Measurements from ENCODE around the gene PFN3. TPM values are rescaled to one million over a fixed set of nuclear protein-coding genes. Genes with fewer than 3 reads are reported as not detected.

Gene PFN3
- total and polyA plus RNA-seq, 8 donors, result not detected

DNA sequence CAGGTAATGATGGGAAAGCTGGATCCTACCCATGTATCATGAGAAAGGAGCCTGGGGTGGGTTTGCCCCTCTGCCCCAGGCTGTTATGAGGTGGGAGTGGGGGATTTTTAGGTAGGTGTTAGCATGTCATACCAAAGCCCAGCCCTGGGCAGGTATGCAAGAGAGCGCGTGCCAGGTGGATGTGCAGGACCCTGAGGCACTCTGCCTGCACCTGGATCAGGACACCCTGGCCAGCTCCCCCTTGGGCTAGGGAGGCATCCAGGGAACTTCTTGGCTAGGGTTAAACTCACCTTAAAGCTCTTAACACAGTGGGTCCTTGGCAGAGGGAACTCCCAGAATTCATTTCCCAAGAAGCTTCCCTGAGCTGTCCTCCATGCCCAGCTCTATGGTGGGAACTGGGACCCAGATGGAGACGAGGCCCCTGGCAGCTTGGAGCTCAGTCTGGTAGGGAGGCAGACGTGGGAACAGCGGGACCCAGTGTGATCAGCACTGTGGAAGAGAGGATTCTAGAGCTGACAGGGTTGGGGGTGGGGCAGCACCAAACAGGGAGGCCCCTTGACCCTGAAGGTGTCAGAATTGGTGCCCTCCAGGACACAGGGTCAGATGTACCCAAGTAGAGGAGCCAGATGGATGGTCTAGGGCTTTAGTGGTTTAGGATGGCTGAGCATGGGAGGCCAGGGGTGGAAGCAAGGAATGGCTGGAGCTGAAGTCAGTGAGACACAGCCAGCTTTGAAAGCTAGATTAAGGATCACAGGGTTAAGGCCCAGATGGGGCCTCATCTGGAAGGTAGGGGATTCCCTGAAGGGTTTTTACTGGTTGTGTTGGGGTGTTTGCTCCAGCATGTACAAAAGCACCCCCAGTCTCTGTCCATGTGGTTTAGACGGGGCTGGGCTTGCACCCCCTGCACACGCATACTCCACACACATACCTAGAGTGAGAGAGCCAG lies 43.9 kb upstream of the PFN3 start:
- no peak for TF ChIP-seq CTCF (IDR thresholded peaks at IDR 0.05)
- ATAC-seq (no peak), FAIRE-seq (no peak), DNase-seq (peak in 3 of 6 donors; percentile 3 to 23 (median 14))
- Histone ChIP-seq H3K4me1 (peaks cover 4 to 12% (median 8%) of the 10 kb centered on the region in 3 donors), H3K27me3 (no peaks in the 10 kb centered on the region), H3K9me3 (no peaks in the 10 kb centered on the region), H3K36me3 (no peaks in the 10 kb centered on the region), H3K4me3 (no peak overlapping the region), H3K27ac (no peak overlapping the region)
- intact Hi-C loops (cut with DNase I), result no loop called here
- 53 to 64% methylated on average over 7 of the region's 7 CpGs for WGBS, 2 donors

- H3K27ac ChIP-seq, result no peak overlapping the region
- H3K36me3 ChIP-seq, result no peaks in the 10 kb centered on the region
- H3K4me3 ChIP-seq, result no peak overlapping the region
- no peaks in the 10 kb centered on the region for H3K27me3 ChIP-seq
- no peaks in the 10 kb centered on the region for H3K9me3 ChIP-seq
- intact Hi-C loops (cut with DNase I), result no loop called here
- peaks cover 4 to 12% (median 7%) of the 10 kb centered on the region in 3 donors for H3K4me1 ChIP-seq
- 70 to 83% methylated on average over 15 of the region's 15 CpGs for WGBS, 2 donors
- DNase-seq, result peak in 5 of 6 donors; percentile 3 to 51 (median 26)
- no peak for ATAC-seq
- no peak for FAIRE-seq
- no peak for TF ChIP-seq CTCF (IDR thresholded peaks at IDR 0.05)
Measured at GRCh38 chr5:177443144-177443983, 42.9 kb upstream of the PFN3 start.

DNA sequence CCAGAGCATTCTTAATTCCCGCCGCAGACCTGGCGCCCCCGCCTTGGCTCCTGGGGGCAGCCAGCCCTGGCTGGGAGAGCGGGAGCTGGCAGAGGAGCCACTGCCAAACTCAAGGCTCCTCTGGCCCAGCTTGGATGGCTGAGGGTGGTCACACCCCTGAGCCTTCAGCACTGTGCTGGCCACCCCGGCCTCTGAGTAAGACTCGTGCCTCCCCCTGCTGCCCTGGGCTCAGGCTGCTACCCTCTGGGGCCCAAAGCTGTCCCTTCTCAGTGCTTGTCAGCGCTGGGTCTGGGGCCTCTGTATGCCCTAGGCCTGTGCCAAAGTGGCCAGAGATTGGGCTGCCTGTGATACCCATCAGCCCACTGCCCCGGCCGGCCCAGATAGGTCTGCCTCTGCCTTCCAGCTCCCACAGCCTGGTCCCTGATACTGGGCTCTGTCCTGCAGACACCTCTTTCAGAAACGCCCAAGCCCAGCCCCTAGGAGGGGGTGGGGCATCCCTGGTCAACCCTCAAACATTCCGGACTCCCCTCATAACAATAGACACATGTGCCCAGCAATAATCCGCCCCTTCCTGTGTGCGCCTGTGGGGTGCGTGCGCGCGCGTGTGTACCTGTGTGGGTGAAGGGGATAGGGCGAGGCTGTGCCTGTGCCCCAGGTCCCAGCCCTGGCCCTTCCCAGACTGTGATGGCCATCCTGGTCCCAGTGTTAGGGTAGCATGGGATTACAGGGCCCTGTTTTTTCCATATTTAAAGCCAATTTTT lies 41.8 kb upstream of the PFN3 start:
- 89 to 91% methylated on average over 19 to 20 of the region's 20 CpGs for WGBS, 2 donors
- Histone ChIP-seq H3K4me3 (no peak overlapping the region), H3K27ac (no peak overlapping the region), H3K27me3 (no peaks in the 10 kb centered on the region), H3K36me3 (no peaks in the 10 kb centered on the region), H3K4me1 (peaks cover 0 to 3% (median 3%) of the 10 kb centered on the region in 3 donors), H3K9me3 (no peaks in the 10 kb centered on the region)
- intact Hi-C loops (cut with DNase I), result no loop called here
- no peak for ATAC-seq
- no peak for FAIRE-seq
- TF ChIP-seq CTCF (IDR thresholded peaks at IDR 0.05), result no peak
- DNase-seq, result peak in 4 of 6 donors; percentile 15 to 60 (median 37)

GRCh38 chr5:177440990-177441780 lies 40.7 kb upstream of the PFN3 start:
- Histone ChIP-seq H3K27ac (no peak overlapping the region), H3K9me3 (no peaks in the 10 kb centered on the region), H3K36me3 (no peaks in the 10 kb centered on the region), H3K4me3 (no peak overlapping the region), H3K27me3 (no peaks in the 10 kb centered on the region), H3K4me1 (peaks cover 0 to 2% (median 0%) of the 10 kb centered on the region in 3 donors)
- no peak for TF ChIP-seq CTCF (IDR thresholded peaks at IDR 0.05)
- intact Hi-C loops (cut with DNase I), result no loop called here
- WGBS, 2 donors, result 90 to 91% methylated on average over 24 to 26 of the region's 26 CpGs
- DNase-seq (peak in 2 of 6 donors; percentile 24 to 72), ATAC-seq (no peak), FAIRE-seq (no peak)

All from pancreas (tissue), 10 donors.